Testis (tissue), 3 donors: ENCODE results near the gene TANC2. TPM values are rescaled to one million over a fixed set of nuclear protein-coding genes. Genes with fewer than 3 reads are reported as not detected.

ENCODE experiments used
- DNase-seq: peaks from one replicate; pipeline ENCODE4 v3.0.0-alpha.2; 2019
- H3K27ac ChIP-seq, 2 donors: fragments of 200-600 bp; sonication (generic); one replicate each; pipeline ENCODE4 v1.5.1; 2019
- H3K27me3 ChIP-seq: fragments of 200-600 bp; sonication (generic); one replicate; pipeline ENCODE4 v1.5.1; 2019
- H3K36me3 ChIP-seq: fragments of 200-600 bp; sonication (generic); one replicate; pipeline ENCODE4 v1.5.1; 2017; ENCODE audit warnings: low read depth; ENCODE audit errors: missing control alignments
- H3K4me1 ChIP-seq: fragments of 200-600 bp; sonication (generic); one replicate; pipeline ENCODE4 v1.5.1; 2019
- H3K4me3 ChIP-seq, 2 donors: fragments of 200-600 bp; sonication (generic); one replicate each; pipeline ENCODE4 v1.5.1; 2017 to 2019
- H3K9me3 ChIP-seq: fragments of 200-600 bp; sonication (generic); one replicate; pipeline ENCODE4 v1.5.1; 2017
- CTCF ChIP-seq, 3 experiments: fragments of 450-650 bp in 2 of 3; fragments of 200-600 bp in 1 of 3; sonication (generic) in 1 of 3; IDR thresholded peaks; one replicate each; pipeline ENCODE4 v1.5.1; 2016 to 2019; ENCODE audit warnings: antibody characterized with exemption in 3 of 3, mild to moderate bottlenecking in 2 of 3, moderate library complexity in 1 of 3
- POLR2A ChIP-seq: fragments of 450-650 bp; IDR thresholded peaks from one replicate; pipeline ENCODE4 v1.6.1; 2017; ENCODE audit warnings: antibody characterized with exemption, mild to moderate bottlenecking, moderate library complexity
- WGBS, 2 donors: methylation state at CpG; one replicate each; pipeline ENCODE4 v1.1.5; 2018; 5-methylcytosine and 5-hydroxymethylcytosine counted together
- intact Hi-C: fragments of 100-400 bp; cut with DNase I; formaldehyde crosslinking; loops from one replicate; pipeline ENCODE4 v1.15.1; 2023; ENCODE audit warnings: low total_unique reads
- polyA plus RNA-seq: library from polyadenylated mRNA; stranded (reverse); fragments of 350-450 nt; fragmentation: Illumina TruSeq; extraction: RNeasy Lipid Tissue Mini Kit (QIAGEN cat#74804); gene quantifications from one replicate; pipeline ENCODE4 v1.2.3, GENCODE V29; 2014; ENCODE audit warnings: low read depth, low replicate concordance; ENCODE audit not compliant: insufficient read depth
- total RNA-seq, 2 donors: library from RNA; depleted of rRNA; stranded (reverse); fragments of >200 nt; gene quantifications; one replicate each; pipeline ENCODE4 v1.2.3, GENCODE V29; 2016

Gene TANC2
- total and polyA plus RNA-seq, 3 donors from 2014 or later, result 53.2 to 219 (median 163) TPM

- no peak for DNase-seq
- intact Hi-C loops, result no loop called here
- no peaks in the 10 kb centered on the region for H3K9me3 ChIP-seq
- H3K36me3 ChIP-seq, result no peaks in the 10 kb centered on the region
- H3K4me1 ChIP-seq, result no peaks in the 10 kb centered on the region
- no peak overlapping the region for H3K27ac ChIP-seq
- H3K27me3 ChIP-seq, result no peaks in the 10 kb centered on the region
- TF ChIP-seq CTCF (IDR thresholded peaks at IDR 0.05), result no peak
- no peak for TF ChIP-seq POLR2A
- no peak overlapping the region for H3K4me3 ChIP-seq
- WGBS, 2 donors, result 93 to 94% methylated on average over 2 of the region's 2 CpGs
Measured at GRCh38 chr17:62929320-62929719, 36.7 kb upstream of the TANC2 start.

GRCh38 chr17:62931101-62931500, 34.9 kb upstream of the TANC2 start:
- no peak overlapping the region for H3K27ac ChIP-seq
- no peaks in the 10 kb centered on the region for H3K27me3 ChIP-seq
- no peaks in the 10 kb centered on the region for H3K4me1 ChIP-seq
- DNase-seq, result no peak
- H3K4me3 ChIP-seq, result no peak overlapping the region
- intact Hi-C loops, result no loop called here
- no peak for TF ChIP-seq CTCF (IDR thresholded peaks at IDR 0.05)
- no peak for TF ChIP-seq POLR2A
- no peaks in the 10 kb centered on the region for H3K36me3 ChIP-seq
- no peaks in the 10 kb centered on the region for H3K9me3 ChIP-seq
- 94% methylated on average over 1 of the region's 1 CpG for WGBS, 2 donors

- no peak for DNase-seq
- intact Hi-C loops, result no loop called here
- Histone ChIP-seq H3K9me3 (no peaks in the 10 kb centered on the region), H3K27me3 (no peaks in the 10 kb centered on the region), H3K4me3 (no peak overlapping the region), H3K27ac (no peak overlapping the region), H3K36me3 (no peaks in the 10 kb centered on the region), H3K4me1 (no peaks in the 10 kb centered on the region)
- WGBS, 2 donors, result 73 to 77% methylated on average over 15 of the region's 15 CpGs
- TF ChIP-seq POLR2A, result no peak
- no peak for TF ChIP-seq CTCF (IDR thresholded peaks at IDR 0.05)
Measured at GRCh38 chr17:62933501-62934385, 32.3 kb upstream of the TANC2 start.

GRCh38 chr17:62935098-62935497, 30.9 kb upstream of the TANC2 start:
- H3K4me1 ChIP-seq, result no peaks in the 10 kb centered on the region
- TF ChIP-seq CTCF (IDR thresholded peaks at IDR 0.05) (no peak), POLR2A (no peak)
- no peak for DNase-seq
- no peak overlapping the region for H3K4me3 ChIP-seq
- intact Hi-C loops, result no loop called here
- H3K36me3 ChIP-seq, result no peaks in the 10 kb centered on the region
- WGBS, 2 donors, result 93 to 96% methylated on average over 1 of the region's 1 CpG
- no peaks in the 10 kb centered on the region for H3K9me3 ChIP-seq
- no peaks in the 10 kb centered on the region for H3K27me3 ChIP-seq
- no peak overlapping the region for H3K27ac ChIP-seq

GRCh38 chr17:62935523-62935922, 30.5 kb upstream of the TANC2 start:
- intact Hi-C loops, result no loop called here
- Histone ChIP-seq H3K36me3 (no peaks in the 10 kb centered on the region), H3K9me3 (no peaks in the 10 kb centered on the region), H3K27me3 (no peaks in the 10 kb centered on the region), H3K4me3 (no peak overlapping the region), H3K27ac (no peak overlapping the region), H3K4me1 (no peaks in the 10 kb centered on the region)
- DNase-seq, result no peak
- 75 to 76% methylated on average over 2 of the region's 2 CpGs for WGBS, 2 donors
- no peak for TF ChIP-seq POLR2A
- no peak for TF ChIP-seq CTCF (IDR thresholded peaks at IDR 0.05)
